Caco-2 (cell line): ENCODE data around the gene IMPG1. TPM values are rescaled to one million over a fixed set of nuclear protein-coding genes. Genes with fewer than 3 reads are reported as not detected.

ENCODE experiments used
- BruUV-seq: library from RNA; stranded (reverse); fragments of 400-500 nt; replicated peaks from 2 replicates; lab custom pipeline; 2021; lab: Mats Ljungman, UMichigan
- CTCF ChIA-PET: fragments of 300-600 bp; sonication (Branson Sonifier 250); formaldehyde crosslinking; loops from one replicate; lab custom pipeline; 2022; ENCODE audit warnings: antibody characterized with exemption; lab: Charles Lee
- POLR2A ChIA-PET: fragments of 300-600 bp; sonication (Branson Sonifier 250); formaldehyde crosslinking; loops from one replicate; lab custom pipeline; 2022; ENCODE audit warnings: antibody characterized with exemption; lab: Charles Lee
- DNase-seq, 2 experiments: peaks; one replicate each; pipeline versions ENCODE4 v3.0.0 to v3.0.0-alpha.2; 2020 to 2022
- H3K27me3 ChIP-seq: replicated peaks from 2 replicates; pipeline ENCODE4 v1.6.0; 2011; ENCODE audit warnings: low read length; ENCODE audit not compliant: control insufficient read depth, insufficient read depth
- H3K36me3 ChIP-seq: 2 replicates; pipeline ENCODE4 v1.5.1; 2011; ENCODE audit warnings: low read length; ENCODE audit not compliant: control insufficient read depth, insufficient read depth
- H3K4me1 ChIP-seq: fragments of 250-450 bp; sonication (Bioruptor Pico); 2 replicates; pipeline ENCODE4 v1.5.1; 2020; ENCODE audit warnings: mild to moderate bottlenecking
- H3K4me3 ChIP-seq: 2 replicates; pipeline ENCODE4 v1.5.1; 2011; ENCODE audit warnings: low read depth, mild to moderate bottlenecking, control low read depth, low read length
- H3K9me3 ChIP-seq: fragments of 250-450 bp; sonication (Bioruptor Pico); 2 replicates; pipeline ENCODE4 v1.5.1; 2020; ENCODE audit warnings: mild to moderate bottlenecking, moderate library complexity
- H3K27ac Mint-ChIP-seq: one replicate; pipeline ENCODE4 v1.8.0; 2022; ENCODE audit warnings: mixed read lengths; ENCODE audit not compliant: unreplicated experiment
- H3K27me3 Mint-ChIP-seq: one replicate; pipeline ENCODE4 v1.8.0; 2022; ENCODE audit warnings: mixed read lengths; ENCODE audit not compliant: insufficient read depth, unreplicated experiment
- H3K36me3 Mint-ChIP-seq: one replicate; pipeline ENCODE4 v1.8.0; 2022; ENCODE audit warnings: mild to moderate bottlenecking, mixed read lengths; ENCODE audit not compliant: insufficient read depth, unreplicated experiment
- H3K4me1 Mint-ChIP-seq: one replicate; pipeline ENCODE4 v1.8.0; 2022; ENCODE audit warnings: low read depth, mixed read lengths; ENCODE audit not compliant: unreplicated experiment
- H3K4me3 Mint-ChIP-seq: one replicate; pipeline ENCODE4 v1.8.0; 2022; ENCODE audit warnings: mild to moderate bottlenecking, moderate library complexity, mixed read lengths; ENCODE audit not compliant: unreplicated experiment
- H3K9me3 Mint-ChIP-seq: one replicate; pipeline ENCODE4 v1.8.0; 2022; ENCODE audit warnings: mixed read lengths; ENCODE audit not compliant: unreplicated experiment
- intact Hi-C: fragments of 100-400 bp; cut with micrococcal nuclease; formaldehyde crosslinking; loops from one replicate; pipeline ENCODE4 v1.10.0; 2022; ENCODE audit not compliant: unreplicated experiment
- total RNA-seq: library from RNA; stranded (reverse); gene quantifications from 2 replicates; pipeline ENCODE4 v1.2.3, GENCODE V29; 2022
- TF ChIP-seq, protein P1 (sequence below), 2 experiments: fragments of 200-600 bp in 1 of 2; IDR thresholded peaks; 1 replicate in 1 of 2; 2 replicates in 1 of 2; pipeline versions ENCODE4 v1.5.1 to v1.8.0; 2011 to 2022; ENCODE audit warnings: antibody characterized with exemption in 1 of 2, control low read depth in 1 of 2, inconsistent platforms in 1 of 2, low read depth in 1 of 2, low read length in 1 of 2, mild to moderate bottlenecking in 1 of 2, moderate library complexity in 1 of 2; ENCODE audit not compliant: insufficient read depth in 1 of 2, severe bottlenecking in 1 of 2, unreplicated experiment in 1 of 2

The IMPG1 gene
- total RNA-seq, 1 experiment from 2014 or later = not detected

- Histone ChIP-seq H3K9me3 (no peaks in the 10 kb centered on the region), H3K4me3 (no peak overlapping the region), H3K27me3 (no peaks in the 10 kb centered on the region), H3K36me3 (no peaks in the 10 kb centered on the region), H3K4me1 (no peaks in the 10 kb centered on the region)
- Mint-ChIP-seq H3K36me3 (no peaks in the 10 kb centered on the region), H3K4me1 (no peaks in the 10 kb centered on the region), H3K9me3 (no peaks in the 10 kb centered on the region), H3K27ac (no peak overlapping the region), H3K27me3 (peaks cover 5% of the 10 kb centered on the region), H3K4me3 (no peak overlapping the region)
- CTCF ChIA-PET = no interaction called here
- POLR2A ChIA-PET = no interaction called here
- DNase-seq = no peak
- TF ChIP-seq, protein P1, sequence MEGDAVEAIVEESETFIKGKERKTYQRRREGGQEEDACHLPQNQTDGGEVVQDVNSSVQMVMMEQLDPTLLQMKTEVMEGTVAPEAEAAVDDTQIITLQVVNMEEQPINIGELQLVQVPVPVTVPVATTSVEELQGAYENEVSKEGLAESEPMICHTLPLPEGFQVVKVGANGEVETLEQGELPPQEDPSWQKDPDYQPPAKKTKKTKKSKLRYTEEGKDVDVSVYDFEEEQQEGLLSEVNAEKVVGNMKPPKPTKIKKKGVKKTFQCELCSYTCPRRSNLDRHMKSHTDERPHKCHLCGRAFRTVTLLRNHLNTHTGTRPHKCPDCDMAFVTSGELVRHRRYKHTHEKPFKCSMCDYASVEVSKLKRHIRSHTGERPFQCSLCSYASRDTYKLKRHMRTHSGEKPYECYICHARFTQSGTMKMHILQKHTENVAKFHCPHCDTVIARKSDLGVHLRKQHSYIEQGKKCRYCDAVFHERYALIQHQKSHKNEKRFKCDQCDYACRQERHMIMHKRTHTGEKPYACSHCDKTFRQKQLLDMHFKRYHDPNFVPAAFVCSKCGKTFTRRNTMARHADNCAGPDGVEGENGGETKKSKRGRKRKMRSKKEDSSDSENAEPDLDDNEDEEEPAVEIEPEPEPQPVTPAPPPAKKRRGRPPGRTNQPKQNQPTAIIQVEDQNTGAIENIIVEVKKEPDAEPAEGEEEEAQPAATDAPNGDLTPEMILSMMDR (IDR thresholded peaks at IDR 0.05; ENCODE audit: insufficient read depth in 1 of 2, low read depth in 1 of 2, low read length in 1 of 2, severe bottlenecking in 1 of 2, unreplicated experiment in 1 of 2) = no peak
- intact Hi-C loops = no loop called here
- no TSS peak for BruUV-seq
Observed at GRCh38 chr6:76000629-76001028, 71.8 kb downstream of the IMPG1 start.

DNA sequence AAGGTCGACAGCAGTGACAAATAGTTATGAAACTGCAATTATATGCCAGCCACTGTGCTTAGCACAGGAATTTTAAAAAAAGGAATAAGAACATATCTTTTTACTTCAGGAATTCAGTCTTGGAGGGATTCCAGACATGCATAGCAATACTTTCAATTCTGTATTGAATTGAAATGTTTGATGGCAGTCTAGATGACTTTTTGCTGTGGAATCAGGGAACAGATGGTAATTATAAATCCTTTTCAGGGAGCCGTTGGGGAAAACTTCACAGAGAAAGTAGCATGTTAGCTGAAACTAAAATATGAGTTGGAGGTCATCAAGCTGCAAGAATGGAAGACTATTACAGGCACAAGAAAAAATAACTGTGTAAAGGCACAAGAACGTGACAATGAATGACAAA, 74.8 kb downstream of the IMPG1 start:
- H3K36me3 ChIP-seq = no peaks in the 10 kb centered on the region
- no peak overlapping the region for H3K4me3 Mint-ChIP-seq
- ChIA-PET POLR2A (no interaction called here), CTCF (no interaction called here)
- H3K27me3 ChIP-seq = no peaks in the 10 kb centered on the region
- intact Hi-C loops = no loop called here
- no peak for DNase-seq
- H3K4me1 Mint-ChIP-seq = no peaks in the 10 kb centered on the region
- H3K27me3 Mint-ChIP-seq = peaks cover 11% of the 10 kb centered on the region
- H3K4me1 ChIP-seq = no peaks in the 10 kb centered on the region
- no peaks in the 10 kb centered on the region for H3K9me3 ChIP-seq
- no TSS peak for BruUV-seq
- no peaks in the 10 kb centered on the region for H3K36me3 Mint-ChIP-seq
- no peak overlapping the region for H3K27ac Mint-ChIP-seq
- peaks cover 9% of the 10 kb centered on the region for H3K9me3 Mint-ChIP-seq
- TF ChIP-seq, protein P1 (IDR thresholded peaks at IDR 0.05; ENCODE audit: insufficient read depth in 1 of 2, low read depth in 1 of 2, low read length in 1 of 2, severe bottlenecking in 1 of 2, unreplicated experiment in 1 of 2) = no peak
- no peak overlapping the region for H3K4me3 ChIP-seq

DNA sequence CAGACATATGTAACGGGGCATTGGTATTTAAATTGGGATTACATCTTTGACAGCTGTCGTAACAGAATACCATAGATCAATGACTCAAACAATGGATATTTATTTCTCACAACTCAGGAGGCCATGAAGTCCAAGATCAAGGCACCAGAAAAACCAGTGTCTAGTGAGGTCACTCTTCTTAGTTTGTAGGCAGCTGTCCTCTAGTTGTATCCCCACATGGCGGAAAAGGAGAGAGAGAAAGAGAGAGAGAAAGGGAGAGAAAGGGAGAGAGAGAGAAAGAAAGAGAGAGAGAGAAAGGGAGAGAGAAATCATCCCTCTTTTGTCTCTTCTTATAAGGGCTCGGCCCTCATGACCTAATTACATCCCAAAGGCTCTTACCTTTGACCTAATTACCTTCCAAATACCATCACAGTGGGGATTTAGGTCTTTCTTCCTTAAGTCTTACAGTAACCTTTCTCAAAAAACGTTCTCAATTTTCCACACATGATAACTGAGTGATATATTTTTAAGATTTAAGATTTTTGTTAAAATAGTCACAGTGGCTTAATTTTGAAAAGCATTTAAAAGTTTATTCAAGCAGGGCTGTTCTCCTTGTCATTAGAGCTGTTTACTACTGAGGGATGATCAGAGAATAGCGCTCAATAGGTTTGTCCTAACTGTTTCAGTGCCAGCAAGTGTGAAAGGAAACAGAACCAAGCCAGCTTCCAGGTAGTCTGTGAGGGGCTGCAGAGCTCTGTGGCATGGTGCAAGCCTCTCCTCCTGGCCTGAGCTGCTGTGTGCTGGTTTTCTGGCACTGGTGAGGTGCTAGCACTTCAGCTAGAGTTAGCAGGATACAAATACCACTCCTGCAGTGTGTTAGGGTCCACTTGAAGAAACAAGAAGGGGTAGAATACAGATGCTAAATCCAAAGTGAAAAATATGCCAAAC, 79.0 kb downstream of the IMPG1 start:
- no peaks in the 10 kb centered on the region for H3K27me3 ChIP-seq
- DNase-seq = no peak
- H3K4me3 ChIP-seq = no peak overlapping the region
- Mint-ChIP-seq H3K4me1 (no peaks in the 10 kb centered on the region), H3K4me3 (no peak overlapping the region), H3K27ac (no peak overlapping the region), H3K36me3 (no peaks in the 10 kb centered on the region), H3K27me3 (peaks cover 12% of the 10 kb centered on the region), H3K9me3 (peaks cover 9% of the 10 kb centered on the region)
- no peaks in the 10 kb centered on the region for H3K36me3 ChIP-seq
- intact Hi-C loops = no loop called here
- no peaks in the 10 kb centered on the region for H3K9me3 ChIP-seq
- no TSS peak for BruUV-seq
- H3K4me1 ChIP-seq = no peaks in the 10 kb centered on the region
- TF ChIP-seq, protein P1 (IDR thresholded peaks at IDR 0.05; ENCODE audit: insufficient read depth in 1 of 2, low read depth in 1 of 2, low read length in 1 of 2, severe bottlenecking in 1 of 2, unreplicated experiment in 1 of 2) = no peak
- ChIA-PET CTCF (no interaction called here), POLR2A (no interaction called here)
